Hematopoietic multipotent progenitor cell treated with erythropoietin and hydrocortisone succinate and interleukin-3 and kit ligand, for 15 days (in vitro differentiated cells): Measurements from ENCODE around the gene CENPE.

Experiments used
- DNase-seq: peaks from one replicate; pipeline ENCODE4 v3.0.0-alpha.2; 2015; ENCODE audit warnings: low spot score

Gene CENPE

GRCh38 chr4:103075435-103075893 is 122.7 kb downstream of the CENPE start:
- peak; percentile 12 for DNase-seq

- DNase-seq, result no peak
Observed at GRCh38 chr4:103074744-103075434, 123.3 kb downstream of the CENPE start.

GRCh38 chr4:103073792-103074438 is 124.2 kb downstream of the CENPE start:
- DNase-seq, result no peak

GRCh38 chr4:103067841-103068547 is 130.1 kb downstream of the CENPE start:
- no peak for DNase-seq

- no peak for DNase-seq
Observed at GRCh38 chr4:103060453-103061148, 137.5 kb downstream of the CENPE start.
